RWPE2 (cell line): ENCODE measurements around the gene COL8A1.

Experiments used
- ATAC-seq: fragments of 200-7000 bp; cut with Tn5 transposase; 3 replicates; pipeline ENCODE4 v1.9.1; 2021; ENCODE audit warnings: low read depth
- DNase-seq: peaks from one replicate; pipeline ENCODE4 v3.0.0-alpha.2; 2020; ENCODE audit warnings: low spot score
- H3K27ac ChIP-seq: fragments of 450-650 bp; 2 replicates; pipeline ENCODE4 v1.5.1; 2017; ENCODE audit warnings: mild to moderate bottlenecking; ENCODE audit not compliant: poor library complexity, severe bottlenecking
- H3K27me3 ChIP-seq: fragments of 250-450 bp; sonication (Bioruptor Pico); 2 replicates; pipeline ENCODE4 v1.5.1; 2021; ENCODE audit warnings: mild to moderate bottlenecking, moderate library complexity; ENCODE audit not compliant: insufficient read depth, poor library complexity, severe bottlenecking
- H3K36me3 ChIP-seq: fragments of 250-450 bp; sonication (Bioruptor Pico); 2 replicates; pipeline ENCODE4 v1.5.1; 2020; ENCODE audit warnings: low read depth, mild to moderate bottlenecking, moderate library complexity
- H3K4me1 ChIP-seq: fragments of 250-450 bp; sonication (Bioruptor Pico); 2 replicates; pipeline ENCODE4 v1.5.1; 2021; ENCODE audit warnings: mild to moderate bottlenecking, moderate library complexity; ENCODE audit not compliant: insufficient read depth, poor library complexity, severe bottlenecking
- H3K4me3 ChIP-seq: fragments of 250-450 bp; sonication (Bioruptor Pico); 2 replicates; pipeline ENCODE4 v1.5.1; 2021; ENCODE audit warnings: mild to moderate bottlenecking, moderate library complexity; ENCODE audit not compliant: severe bottlenecking
- H3K9me3 ChIP-seq: fragments of 250-450 bp; sonication (Bioruptor Pico); 2 replicates; pipeline ENCODE4 v1.5.1; 2021; ENCODE audit warnings: mild to moderate bottlenecking, moderate library complexity; ENCODE audit not compliant: severe bottlenecking
- TF ChIP-seq, protein P1 (sequence below): fragments of 450-650 bp; IDR thresholded peaks from one replicate; pipeline ENCODE4 v1.5.1; 2017; ENCODE audit warnings: mild to moderate bottlenecking, moderate library complexity; ENCODE audit not compliant: poor library complexity, severe bottlenecking

COL8A1 gene

DNA sequence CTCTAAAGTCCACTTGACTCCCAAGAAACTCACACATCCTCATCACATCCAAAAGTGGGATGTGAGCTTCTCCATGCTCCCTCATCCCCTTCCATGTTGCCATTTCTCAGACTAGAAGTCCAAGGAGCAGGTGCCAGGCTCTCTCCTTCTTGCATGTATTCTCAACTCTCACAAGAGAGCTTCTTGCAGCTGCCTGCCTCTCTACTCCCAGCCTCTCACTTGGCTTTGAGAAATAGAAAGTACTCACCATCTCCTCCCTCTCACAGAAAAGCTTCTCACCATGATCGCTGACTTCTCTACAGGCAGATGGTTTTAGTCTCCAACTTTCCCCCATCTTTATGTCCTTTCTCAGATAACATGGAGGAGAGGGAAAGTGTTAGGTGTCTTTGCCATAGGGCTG lies 26.6 kb downstream of the COL8A1 start:
- peak overlapping the region; percentile 42 for H3K27ac ChIP-seq
- no peak for ATAC-seq
- TF ChIP-seq, protein P1, sequence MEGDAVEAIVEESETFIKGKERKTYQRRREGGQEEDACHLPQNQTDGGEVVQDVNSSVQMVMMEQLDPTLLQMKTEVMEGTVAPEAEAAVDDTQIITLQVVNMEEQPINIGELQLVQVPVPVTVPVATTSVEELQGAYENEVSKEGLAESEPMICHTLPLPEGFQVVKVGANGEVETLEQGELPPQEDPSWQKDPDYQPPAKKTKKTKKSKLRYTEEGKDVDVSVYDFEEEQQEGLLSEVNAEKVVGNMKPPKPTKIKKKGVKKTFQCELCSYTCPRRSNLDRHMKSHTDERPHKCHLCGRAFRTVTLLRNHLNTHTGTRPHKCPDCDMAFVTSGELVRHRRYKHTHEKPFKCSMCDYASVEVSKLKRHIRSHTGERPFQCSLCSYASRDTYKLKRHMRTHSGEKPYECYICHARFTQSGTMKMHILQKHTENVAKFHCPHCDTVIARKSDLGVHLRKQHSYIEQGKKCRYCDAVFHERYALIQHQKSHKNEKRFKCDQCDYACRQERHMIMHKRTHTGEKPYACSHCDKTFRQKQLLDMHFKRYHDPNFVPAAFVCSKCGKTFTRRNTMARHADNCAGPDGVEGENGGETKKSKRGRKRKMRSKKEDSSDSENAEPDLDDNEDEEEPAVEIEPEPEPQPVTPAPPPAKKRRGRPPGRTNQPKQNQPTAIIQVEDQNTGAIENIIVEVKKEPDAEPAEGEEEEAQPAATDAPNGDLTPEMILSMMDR: no peak
- peaks cover 74% of the 10 kb centered on the region for H3K36me3 ChIP-seq
- no peaks in the 10 kb centered on the region for H3K9me3 ChIP-seq
- peaks cover 30% of the 10 kb centered on the region for H3K4me1 ChIP-seq
- H3K27me3 ChIP-seq: no peaks in the 10 kb centered on the region
- DNase-seq: no peak
- no peak overlapping the region for H3K4me3 ChIP-seq

DNA sequence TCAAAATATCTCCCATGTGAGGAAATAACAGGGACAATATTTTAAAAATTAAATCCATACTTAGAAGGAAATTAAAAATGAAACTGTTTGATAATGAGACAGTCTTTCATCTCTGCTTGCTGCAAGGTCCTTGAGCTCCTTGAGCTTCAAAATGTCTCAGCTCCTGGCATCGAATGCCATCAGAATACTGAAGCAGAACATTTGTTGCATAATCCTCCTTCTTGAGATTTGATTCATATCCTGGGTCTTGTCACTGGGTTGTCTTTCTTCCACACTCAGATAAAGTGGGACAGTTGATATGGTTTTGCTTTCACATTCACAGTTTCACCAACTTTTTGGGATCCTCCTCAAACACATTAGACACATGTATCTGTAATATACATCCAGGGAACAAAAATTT lies 27.8 kb downstream of the COL8A1 start:
- Histone ChIP-seq H3K27ac (peak overlapping the region; percentile 42), H3K27me3 (no peaks in the 10 kb centered on the region), H3K4me3 (no peak overlapping the region), H3K9me3 (no peaks in the 10 kb centered on the region), H3K4me1 (peaks cover 36% of the 10 kb centered on the region), H3K36me3 (peaks cover 74% of the 10 kb centered on the region)
- ATAC-seq (peak; percentile 33; the same call in 2 of the 3 replicates), DNase-seq (no peak)
- TF ChIP-seq, protein P1: no peak

DNA sequence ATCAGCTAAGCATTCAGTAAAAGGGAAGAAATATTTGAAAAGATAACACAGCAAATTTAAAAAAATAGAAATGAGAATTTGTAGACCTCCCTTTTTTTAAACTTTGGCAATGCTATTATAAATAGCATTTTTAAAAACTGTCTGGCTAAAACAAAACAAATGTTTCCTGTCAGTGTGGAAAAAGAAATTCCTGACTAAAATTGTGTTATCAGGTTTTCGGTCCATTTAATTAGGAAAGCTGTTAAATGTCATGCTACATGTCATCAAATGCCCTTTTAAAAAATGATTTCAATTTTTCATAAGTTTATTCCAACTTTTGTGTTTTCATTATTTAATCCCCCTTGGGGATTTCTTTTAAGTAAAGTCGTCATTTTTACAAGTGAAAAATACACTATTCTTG lies 29.6 kb downstream of the COL8A1 start:
- ATAC-seq (no peak), DNase-seq (no peak)
- Histone ChIP-seq H3K27ac (peak overlapping the region; percentile 42), H3K36me3 (peaks cover 83% of the 10 kb centered on the region), H3K27me3 (no peaks in the 10 kb centered on the region), H3K9me3 (no peaks in the 10 kb centered on the region), H3K4me1 (peaks cover 37% of the 10 kb centered on the region), H3K4me3 (no peak overlapping the region)
- TF ChIP-seq, protein P1: no peak

DNA sequence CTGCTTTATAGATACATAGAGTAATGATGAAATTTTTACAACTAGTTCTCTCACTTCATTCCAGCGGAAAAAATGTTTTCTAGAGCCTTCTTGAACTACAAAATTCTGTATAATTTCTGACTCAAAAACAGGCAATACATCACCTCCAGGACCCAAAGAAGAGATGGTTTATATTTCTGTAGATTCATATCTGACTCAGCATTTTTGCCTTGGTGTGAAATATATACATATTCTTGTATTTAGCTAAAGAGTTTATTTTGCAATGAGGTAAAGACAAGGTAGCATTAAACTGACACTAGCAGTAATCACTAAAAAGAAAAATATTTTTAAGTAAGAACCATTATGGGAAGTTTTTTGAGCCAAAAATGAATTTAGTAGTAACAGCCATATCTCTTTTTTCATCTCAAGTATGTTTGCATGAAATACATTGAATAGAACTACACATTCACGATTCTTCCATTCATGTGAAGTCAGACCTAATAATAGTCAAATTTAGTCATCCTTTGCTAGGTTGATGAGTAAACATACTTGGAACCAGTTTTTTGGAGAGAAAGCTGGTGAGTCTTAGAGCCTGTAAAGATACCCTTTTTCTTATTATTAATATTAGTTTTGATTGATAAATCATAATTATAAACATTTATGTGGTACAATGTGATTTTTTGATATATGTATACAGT lies 31.6 kb downstream of the COL8A1 start:
- TF ChIP-seq, protein P1: no peak
- DNase-seq: no peak

DNA sequence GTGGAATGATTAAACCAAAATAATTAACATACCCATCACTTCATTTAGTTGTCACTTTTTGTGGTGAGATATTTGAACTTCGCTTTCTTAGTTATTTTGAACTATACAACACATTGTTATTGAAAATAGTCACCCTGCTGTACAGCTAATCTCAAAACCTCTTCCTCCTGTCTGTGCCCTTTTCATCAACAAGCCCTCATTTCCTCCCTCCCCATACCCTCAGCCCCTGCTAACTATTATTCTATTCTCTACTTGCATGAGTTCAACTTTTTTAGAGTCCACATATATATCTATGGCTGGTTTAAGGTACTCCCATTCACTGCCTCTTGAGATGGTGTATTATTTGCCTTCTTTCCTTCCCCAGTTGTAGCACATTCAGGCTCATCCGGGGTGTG lies 32.2 kb downstream of the COL8A1 start:
- TF ChIP-seq, protein P1: no peak

More for the DNA sequence above, 31.6 kb downstream of the COL8A1 start:
- Histone ChIP-seq H3K36me3 (peaks cover 89% of the 10 kb centered on the region), H3K4me1 (peaks cover 52% of the 10 kb centered on the region), H3K4me3 (no peak overlapping the region), H3K27me3 (no peaks in the 10 kb centered on the region), H3K9me3 (no peaks in the 10 kb centered on the region), H3K27ac (peak overlapping the region; percentile 42)
- ATAC-seq: peak; percentile 51; the same call in 2 of the 3 replicates

More for the DNA sequence above, 32.2 kb downstream of the COL8A1 start:
- DNase-seq: no peak
- Histone ChIP-seq H3K4me3 (no peak overlapping the region), H3K4me1 (peaks cover 52% of the 10 kb centered on the region), H3K27ac (no peak overlapping the region), H3K36me3 (peaks cover 91% of the 10 kb centered on the region), H3K27me3 (no peaks in the 10 kb centered on the region), H3K9me3 (no peaks in the 10 kb centered on the region)
- no peak for ATAC-seq
